ENCODE data around the gene ZNF74. TPM values are rescaled to one million over a fixed set of nuclear protein-coding genes. Genes with fewer than 3 reads are reported as not detected.

The ZNF74 gene
- total RNA-seq, 1 donor from 2014 or later = 10.7 TPM

DNA sequence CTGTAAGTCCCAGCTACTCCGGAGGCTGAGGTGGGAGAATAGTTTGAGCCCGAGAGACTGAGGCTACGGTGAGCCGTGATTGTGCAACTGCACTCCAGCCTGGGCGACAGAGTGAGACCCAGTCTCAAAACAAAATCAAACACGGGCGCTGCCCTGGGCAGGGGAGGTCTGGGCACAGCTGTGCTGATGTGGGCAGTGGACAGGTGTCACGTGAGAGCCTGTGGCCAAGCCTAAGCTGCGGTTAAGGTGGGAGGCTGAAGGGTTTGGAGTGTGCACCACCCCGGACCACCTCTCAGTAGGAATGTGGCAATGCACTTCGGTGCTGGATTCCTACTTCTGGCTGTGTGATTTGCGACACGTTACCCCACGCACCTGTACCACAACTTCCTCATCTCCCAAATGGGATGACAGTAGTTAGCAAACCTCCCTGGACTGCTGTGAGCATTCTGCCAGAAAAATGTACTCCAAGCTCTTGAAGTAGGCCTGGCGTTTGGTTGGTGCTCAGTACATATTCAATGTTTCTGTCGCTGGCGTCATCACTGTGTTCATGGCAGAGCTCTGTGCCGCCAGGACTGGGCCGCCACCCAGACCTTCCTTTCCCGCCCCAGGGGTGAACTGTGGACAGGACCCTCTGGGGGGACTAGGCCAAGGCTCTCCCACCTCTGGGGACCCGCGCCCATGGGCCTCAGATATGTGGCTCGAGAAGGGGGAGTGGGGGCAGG is 807 bp upstream of the ZNF74 start:
- intact Hi-C loops (cut with DNase I) = no loop called here
- no peak for ATAC-seq
- TF ChIP-seq, protein P1, sequence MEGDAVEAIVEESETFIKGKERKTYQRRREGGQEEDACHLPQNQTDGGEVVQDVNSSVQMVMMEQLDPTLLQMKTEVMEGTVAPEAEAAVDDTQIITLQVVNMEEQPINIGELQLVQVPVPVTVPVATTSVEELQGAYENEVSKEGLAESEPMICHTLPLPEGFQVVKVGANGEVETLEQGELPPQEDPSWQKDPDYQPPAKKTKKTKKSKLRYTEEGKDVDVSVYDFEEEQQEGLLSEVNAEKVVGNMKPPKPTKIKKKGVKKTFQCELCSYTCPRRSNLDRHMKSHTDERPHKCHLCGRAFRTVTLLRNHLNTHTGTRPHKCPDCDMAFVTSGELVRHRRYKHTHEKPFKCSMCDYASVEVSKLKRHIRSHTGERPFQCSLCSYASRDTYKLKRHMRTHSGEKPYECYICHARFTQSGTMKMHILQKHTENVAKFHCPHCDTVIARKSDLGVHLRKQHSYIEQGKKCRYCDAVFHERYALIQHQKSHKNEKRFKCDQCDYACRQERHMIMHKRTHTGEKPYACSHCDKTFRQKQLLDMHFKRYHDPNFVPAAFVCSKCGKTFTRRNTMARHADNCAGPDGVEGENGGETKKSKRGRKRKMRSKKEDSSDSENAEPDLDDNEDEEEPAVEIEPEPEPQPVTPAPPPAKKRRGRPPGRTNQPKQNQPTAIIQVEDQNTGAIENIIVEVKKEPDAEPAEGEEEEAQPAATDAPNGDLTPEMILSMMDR (IDR thresholded peaks at IDR 0.05) = no peak
- Histone ChIP-seq H3K4me1 (peaks cover 23% of the 10 kb centered on the region), H3K9me3 (no peaks in the 10 kb centered on the region), H3K36me3 (no peaks in the 10 kb centered on the region), H3K27ac (peak overlapping the region; percentile 82), H3K4me3 (peak overlapping the region; percentile 92), H3K27me3 (no peaks in the 10 kb centered on the region)
- DNase-seq = peak; percentile 67

DNA sequence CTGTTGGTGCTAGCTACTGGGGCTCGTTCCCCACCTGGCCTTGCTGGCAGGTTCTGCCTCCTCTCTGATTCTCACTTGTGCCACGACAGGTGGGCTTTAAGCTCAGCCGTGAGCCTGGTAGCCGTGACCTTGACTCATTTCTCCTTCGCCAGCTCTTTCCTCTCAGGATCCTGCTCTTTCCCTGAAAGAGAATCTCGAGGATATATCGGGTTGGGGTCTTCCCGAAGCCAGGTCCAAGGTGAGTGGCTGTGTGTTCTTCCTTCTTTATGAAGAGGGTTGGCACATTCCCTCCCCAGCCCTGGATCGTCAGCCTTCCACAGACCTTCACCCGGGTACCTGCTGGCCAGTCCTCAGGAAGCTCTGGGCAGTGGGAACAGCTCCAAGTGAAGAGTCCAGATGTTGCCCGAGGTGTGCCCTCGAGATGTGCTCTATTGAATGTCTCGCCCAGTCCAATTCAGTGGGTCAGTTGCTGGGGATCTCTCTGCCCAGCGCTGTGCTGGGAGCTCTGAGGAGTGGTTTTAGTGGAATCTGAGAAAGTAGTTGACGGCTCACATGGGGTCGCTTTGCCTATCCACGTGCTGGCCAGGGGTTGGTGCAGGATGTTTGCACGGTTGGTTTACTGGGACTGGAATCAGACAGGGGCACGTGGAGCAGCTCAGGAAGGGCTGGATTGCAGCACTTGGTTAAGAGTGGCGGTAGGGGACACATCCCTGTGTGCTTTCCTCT is 1.4 kb downstream of the ZNF74 start:
- Histone ChIP-seq H3K36me3 (no peaks in the 10 kb centered on the region), H3K4me1 (peaks cover 23% of the 10 kb centered on the region), H3K9me3 (no peaks in the 10 kb centered on the region), H3K27me3 (no peaks in the 10 kb centered on the region), H3K27ac (no peak overlapping the region), H3K4me3 (peak overlapping the region; percentile 92)
- ATAC-seq (peak; percentile 1), DNase-seq (no peak)
- intact Hi-C loops (cut with DNase I) = no loop called here
- TF ChIP-seq, protein P1 (IDR thresholded peaks at IDR 0.05) = no peak

DNA sequence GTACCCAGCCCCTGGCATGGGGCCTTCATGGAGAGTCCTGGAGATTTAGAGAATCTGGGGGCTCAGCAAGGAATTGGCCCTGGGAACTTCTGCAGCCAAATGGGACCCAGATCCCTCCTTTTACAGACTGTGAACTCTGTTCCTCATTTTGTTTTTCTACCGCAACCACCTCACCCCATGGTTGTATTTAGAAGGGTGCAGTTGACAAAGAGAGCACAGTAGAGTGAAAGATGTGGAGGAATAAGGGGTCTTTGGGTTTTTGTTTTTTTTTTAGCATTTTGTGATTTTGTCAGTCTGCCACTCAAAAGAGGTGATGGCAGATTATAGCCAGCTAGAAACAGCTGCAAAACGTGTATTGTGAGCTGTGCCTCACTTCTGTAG is 1.9 kb downstream of the ZNF74 start:
- Histone ChIP-seq H3K9me3 (no peaks in the 10 kb centered on the region), H3K27me3 (no peaks in the 10 kb centered on the region), H3K4me3 (no peak overlapping the region), H3K36me3 (peaks cover 2% of the 10 kb centered on the region), H3K27ac (no peak overlapping the region), H3K4me1 (peaks cover 23% of the 10 kb centered on the region)
- intact Hi-C loops (cut with DNase I) = no loop called here
- TF ChIP-seq, protein P1 (IDR thresholded peaks at IDR 0.05) = no peak
- DNase-seq = no peak
- no peak for ATAC-seq

DNA sequence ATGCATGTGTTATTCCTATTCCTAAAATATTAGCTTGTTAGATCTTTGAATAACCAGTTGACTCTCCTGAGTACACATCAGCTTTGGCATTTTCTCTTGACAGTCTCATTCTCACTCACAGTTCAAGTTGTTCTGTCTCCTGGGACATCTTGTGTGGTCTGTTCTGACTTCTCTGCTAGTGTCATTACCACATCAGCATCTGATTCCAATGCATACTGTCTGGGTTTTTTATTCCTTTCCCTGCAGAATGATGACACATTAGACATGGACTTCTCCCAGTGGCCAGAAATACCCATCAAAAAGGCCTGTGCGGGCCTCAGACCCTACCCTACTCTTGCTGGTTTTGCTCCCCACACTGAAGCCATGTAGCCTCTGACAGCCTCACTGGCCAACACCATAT is 2.7 kb downstream of the ZNF74 start:
- no peak for DNase-seq
- Histone ChIP-seq H3K9me3 (no peaks in the 10 kb centered on the region), H3K4me1 (peaks cover 23% of the 10 kb centered on the region), H3K36me3 (peaks cover 8% of the 10 kb centered on the region), H3K27ac (no peak overlapping the region), H3K27me3 (no peaks in the 10 kb centered on the region), H3K4me3 (no peak overlapping the region)
- intact Hi-C loops (cut with DNase I) = no loop called here
- ATAC-seq = no peak
- TF ChIP-seq, protein P1 (IDR thresholded peaks at IDR 0.05) = no peak

DNA sequence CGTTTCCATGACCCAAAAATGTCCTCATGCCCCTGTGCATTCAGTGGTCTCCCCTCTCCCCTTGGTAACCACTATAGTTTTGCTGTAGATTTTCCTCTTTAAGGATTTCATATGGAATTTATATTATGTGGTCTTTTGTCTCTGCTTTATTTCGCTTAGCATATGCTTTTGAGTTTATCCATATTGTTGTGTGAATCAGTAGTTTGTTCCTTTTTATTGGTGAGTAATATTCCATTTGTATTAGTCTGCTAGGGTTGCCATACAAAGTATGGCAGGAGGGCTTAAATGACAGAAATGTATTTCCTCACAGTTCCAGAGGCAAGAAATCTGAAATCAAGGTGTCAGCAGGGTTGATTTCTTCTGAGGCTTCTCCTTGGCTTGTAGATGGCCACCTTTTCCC is 3.5 kb downstream of the ZNF74 start:
- no peak for DNase-seq
- H3K27me3 ChIP-seq = no peaks in the 10 kb centered on the region
- TF ChIP-seq, protein P1 (IDR thresholded peaks at IDR 0.05) = no peak
- peaks cover 23% of the 10 kb centered on the region for H3K4me1 ChIP-seq
- ATAC-seq = no peak
- no peak overlapping the region for H3K4me3 ChIP-seq
- peaks cover 8% of the 10 kb centered on the region for H3K36me3 ChIP-seq
- no peaks in the 10 kb centered on the region for H3K9me3 ChIP-seq
- intact Hi-C loops (cut with DNase I) = no loop called here
- H3K27ac ChIP-seq = no peak overlapping the region

Measured in upper lobe of right lung (tissue), 1 donor.